Left lobe of liver (tissue), 2 donors: ENCODE results near the gene UNC45A. TPM values are rescaled to one million over a fixed set of nuclear protein-coding genes. Genes with fewer than 3 reads are reported as not detected.
A peak's percentile ranks its signal among the peaks of the same experiment; 100 is the strongest.
"Not testable (repeated sequence)": the region's sequence is repeated elsewhere in the genome, so short reads cannot be mapped to it uniquely, and the experiment has no call there.

Experiments used
- ATAC-seq: fragments of 200-7000 bp; cut with Tn5 transposase; one replicate; pipeline ENCODE4 v1.9.1; 2020; ENCODE audit warnings: mild to moderate bottlenecking, moderate library complexity
- DNase-seq: peaks from one replicate; pipeline ENCODE4 v3.0.0-alpha.2; 2020; ENCODE audit warnings: low spot score
- total RNA-seq: library from RNA; stranded (reverse); gene quantifications from one replicate; pipeline ENCODE4 v1.2.1, GENCODE V29; 2021
- donor health status: DM: no; HTN: no; CAD: no; lungs with moderate emphysema.
- donor health status: DM: no; HTN: yes; CAD: no.

UNC45A gene
- total RNA-seq, 1 donor from 2014 or later: 32.7 TPM

DNA sequence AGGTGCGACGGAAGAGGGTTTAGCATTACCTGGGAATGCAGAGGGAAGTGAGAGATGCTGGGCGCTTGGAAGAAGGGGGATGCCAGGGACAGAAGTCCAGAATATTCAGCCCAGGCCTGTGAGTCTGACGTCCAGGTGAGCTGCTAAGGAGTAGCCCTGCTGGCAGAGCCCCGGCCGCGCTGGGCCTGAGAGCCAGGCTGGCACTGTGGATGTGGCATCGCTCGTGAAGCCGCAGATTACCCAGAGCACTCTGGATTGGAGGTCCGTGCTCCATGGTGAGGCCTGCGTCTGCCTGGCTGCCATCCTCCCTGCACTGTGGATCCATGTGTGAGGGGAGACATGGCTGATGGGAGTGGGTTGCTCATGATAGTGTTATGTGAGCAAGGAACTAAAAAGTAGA, 17.5 kb upstream of the UNC45A start:
- DNase-seq (no peak), ATAC-seq (no peak)

DNA sequence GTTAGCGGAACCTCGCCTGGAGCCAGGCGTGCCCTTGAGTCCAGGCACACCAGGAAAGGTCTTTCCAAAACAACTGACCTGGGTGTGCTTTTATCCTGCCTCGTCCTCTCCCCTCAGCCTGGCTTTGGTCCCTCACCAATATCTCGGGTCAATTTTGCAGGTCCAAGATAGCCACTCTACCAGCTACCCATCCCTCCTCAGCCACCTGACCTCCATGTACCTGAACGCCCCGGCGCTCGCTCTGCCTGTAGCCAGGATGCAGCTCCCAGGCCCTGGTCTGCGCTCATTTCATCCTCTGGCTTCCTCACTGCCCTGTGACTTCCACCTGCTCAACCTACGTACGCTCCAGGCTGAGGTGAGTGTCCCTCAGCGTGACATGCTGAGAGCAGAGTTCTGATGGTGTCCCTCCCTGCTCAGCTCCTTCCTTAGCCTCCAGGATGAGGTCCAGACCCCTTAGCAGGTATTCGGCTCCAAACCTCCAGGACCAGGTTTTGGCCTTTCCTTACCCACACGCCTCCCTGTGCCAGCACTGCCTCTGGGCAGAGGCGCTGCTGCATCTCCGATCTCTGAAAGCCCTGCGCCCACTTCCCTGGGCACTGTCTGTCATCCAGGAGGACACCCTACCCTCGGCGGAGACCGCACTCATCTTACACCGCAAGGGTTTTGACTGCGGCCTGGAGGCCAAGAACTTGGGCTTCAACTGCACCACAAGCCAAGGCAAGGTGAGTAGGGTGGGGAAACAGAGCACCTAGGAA, 16.9 kb upstream of the UNC45A start:
- no peak for DNase-seq
- ATAC-seq: no peak

DNA sequence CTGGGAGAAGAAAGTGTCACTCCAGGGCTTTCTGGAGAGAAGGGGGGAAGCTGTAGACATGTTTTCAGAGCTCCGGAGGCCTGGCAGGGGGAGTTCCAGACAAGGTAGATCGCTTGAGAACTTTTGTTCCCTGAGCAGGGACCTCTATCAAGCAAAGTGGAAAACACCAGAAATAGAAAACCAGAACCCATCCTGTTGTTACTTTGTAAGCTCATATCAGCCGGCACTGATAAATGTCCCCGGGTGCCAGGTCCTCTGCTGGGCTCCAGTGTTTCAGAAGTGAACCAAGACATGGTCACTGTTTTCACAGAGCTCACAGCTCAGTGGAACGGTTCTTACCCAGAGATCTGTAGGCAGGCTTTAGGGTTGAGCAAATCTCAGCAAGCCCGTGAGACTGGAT, 16.2 kb upstream of the UNC45A start:
- ATAC-seq (no peak), DNase-seq (no peak)

DNA sequence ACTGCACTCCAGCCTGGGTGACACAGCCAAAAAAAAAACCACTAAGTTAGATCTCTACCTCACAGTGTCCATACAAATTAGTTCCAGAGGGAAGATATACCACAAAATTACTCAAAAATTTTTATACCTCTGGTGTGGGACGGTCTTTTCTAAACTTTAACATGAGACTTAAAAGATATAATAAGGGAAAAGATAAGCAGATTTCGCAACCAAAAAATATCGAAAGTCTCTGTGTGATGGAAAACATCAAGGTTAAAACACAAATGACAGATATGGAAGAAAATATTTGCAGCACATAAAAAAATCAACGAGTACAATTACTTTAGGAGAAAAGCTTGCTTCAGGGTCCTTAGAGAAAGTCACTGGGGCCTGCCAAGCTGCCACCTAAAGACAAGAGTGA, 13.2 kb upstream of the UNC45A start:
- ATAC-seq: no peak
- DNase-seq: no peak

DNA sequence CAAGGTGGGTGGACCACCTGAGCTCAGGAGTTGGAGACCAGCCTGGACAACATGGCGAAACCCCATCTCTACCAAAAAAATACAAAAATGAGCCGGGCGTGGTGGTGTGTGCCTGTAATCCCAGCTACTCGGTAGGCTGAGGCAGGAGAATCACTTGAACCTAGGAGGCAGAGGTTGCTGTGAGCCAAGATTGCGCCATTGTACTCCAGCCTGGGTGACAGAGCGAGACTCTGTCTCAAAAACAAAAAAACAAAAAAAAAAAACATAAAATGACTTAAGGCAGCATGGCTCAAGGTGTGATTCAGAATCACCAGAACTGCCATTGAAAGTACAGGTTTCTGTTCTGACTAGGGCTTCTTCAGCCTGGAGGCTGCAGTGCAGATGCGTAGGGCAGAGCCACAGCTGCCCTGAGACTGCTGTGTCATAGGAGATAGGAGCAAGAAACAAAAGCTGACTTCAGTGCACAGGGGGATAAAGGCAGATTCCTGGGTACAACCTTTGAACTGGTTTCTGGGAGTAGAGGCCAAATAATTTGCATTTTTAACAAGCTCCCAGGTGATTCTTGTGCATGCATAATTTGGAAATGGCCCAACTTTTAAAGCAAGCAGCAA, 12.3 kb upstream of the UNC45A start:
- DNase-seq: not testable (repeated sequence)
- peak; percentile 41 for ATAC-seq

DNA sequence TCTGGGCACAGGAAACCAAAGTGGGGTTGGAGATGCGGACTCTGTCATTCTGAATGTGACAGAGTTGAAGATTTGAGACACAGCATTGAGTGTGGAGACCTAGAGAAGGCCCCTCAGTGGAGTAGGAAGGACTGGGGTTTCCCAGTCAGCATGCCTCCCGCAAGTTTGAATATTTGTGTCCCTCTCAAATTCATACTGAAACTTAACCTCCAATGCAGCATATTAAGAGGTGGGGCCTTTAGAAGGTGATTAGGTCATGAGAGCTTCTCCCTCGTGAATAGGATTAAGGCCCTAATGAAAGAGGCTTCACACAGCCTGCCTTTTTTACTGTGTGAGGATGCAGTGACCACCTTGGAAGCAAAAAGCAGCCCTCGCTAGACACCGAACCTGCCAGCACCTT, 10.7 kb upstream of the UNC45A start:
- DNase-seq (no peak), ATAC-seq (no peak)

DNA sequence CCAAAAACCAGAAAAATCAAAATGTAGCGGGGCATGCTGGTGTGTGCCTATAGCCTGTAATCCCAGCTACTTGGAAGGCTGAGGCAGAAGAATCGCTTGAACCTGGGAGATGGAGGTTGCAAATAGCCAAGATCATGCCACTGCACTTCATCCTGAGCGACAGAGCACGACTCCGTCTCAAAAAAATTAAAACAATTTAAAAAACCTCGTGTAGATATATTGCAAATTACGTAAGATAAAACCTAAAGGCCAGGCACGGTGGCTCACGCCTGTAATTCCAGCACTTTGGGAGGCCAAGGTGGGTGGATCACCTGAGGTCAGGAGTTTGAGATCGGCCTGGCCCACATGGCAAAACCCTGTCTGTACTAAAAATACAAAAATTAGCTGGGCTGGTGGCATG, 8.3 kb upstream of the UNC45A start:
- ATAC-seq, DNase-seq: not testable (repeated sequence)

DNA sequence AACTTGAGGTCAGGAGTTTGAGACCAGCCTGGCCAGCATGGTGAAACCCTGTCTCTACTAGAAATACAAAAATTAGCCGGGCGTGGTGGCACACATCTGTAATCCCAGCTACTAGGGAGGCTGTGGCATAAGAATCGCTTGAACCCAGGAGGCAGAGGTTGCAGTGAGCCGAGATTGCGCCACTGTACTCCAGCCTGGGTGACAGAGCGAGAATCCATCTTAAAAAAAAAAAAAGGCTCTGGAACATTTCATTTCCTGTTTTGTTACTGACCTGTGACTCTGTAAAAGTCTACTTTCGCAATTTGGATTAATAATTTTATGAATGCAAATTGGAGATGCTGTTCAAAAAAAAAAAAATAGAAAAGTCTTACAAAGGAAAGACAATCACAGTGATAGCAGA, 7.0 kb upstream of the UNC45A start:
- DNase-seq, ATAC-seq: not testable (repeated sequence)

DNA sequence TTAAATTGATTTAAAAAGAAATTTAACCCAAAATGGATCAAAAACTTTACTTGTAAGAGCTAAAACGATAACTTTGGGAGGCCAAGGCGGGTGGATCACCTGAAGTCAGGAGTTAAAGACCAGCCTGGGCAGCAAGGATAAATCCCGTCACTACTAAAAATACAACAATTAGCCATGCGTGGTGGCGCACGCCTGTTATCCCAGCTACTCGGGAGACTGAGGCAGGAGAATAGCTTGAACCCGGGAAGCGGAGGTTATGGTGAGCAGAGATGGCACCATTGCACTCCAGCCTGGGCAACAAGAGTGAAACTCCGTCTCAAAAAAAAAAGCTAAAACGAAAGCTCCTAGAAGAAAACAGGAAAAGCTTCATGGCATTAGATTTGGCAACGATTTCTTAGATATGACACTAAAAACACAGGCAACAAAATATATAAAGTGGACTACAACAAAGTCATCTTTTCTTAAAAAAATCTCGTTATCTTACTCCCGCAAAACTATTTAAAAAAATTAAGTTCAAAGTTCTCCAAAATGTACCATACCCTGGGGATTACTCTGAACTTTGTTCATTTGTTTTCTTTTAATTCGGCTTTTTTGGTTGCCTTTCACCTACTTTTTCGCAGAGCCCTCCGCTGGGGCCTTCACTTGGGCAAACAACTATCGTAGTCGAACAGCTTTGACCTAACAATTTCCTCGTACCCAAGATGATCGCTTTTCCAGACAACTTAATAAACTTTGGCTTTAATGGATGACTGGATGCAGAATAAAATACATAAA, 5.7 kb upstream of the UNC45A start:
- ATAC-seq: peak; percentile 1

DNA sequence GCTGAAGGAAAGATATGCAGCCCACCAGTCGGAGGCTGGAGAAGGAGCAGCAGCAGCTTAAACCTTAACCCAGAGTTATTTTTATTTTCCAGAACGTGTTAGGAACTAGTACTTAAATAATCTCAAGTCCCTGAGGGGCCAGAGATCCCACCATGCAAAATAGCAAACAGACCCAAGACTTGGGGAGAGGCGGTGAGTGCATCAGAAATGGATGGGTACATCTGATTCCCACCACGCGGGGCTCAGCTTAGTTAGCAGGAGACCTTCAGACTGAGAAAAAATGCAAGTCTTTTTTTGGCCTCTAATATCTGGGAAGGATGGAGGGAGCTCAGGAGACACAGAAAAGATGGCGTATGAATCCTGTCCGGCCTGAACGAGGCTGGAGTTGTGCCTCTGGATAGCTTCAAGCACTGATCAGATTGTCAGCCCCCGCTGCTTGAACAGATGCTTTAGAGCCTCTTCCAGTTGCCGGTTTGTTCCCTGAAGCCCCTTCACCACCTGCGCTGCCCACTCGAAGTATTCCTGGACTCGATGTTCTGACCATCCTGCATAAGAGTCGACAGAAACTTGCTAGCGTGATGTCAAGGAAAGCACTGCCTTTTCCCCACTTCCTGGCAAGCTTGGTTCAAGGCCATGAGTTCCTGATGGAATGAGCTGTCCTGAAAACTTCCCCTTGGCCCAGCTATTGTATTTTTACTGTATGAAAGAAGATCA, 4.1 kb upstream of the UNC45A start:
- ATAC-seq: no peak
- no peak for DNase-seq

More for the DNA sequence above, 5.7 kb upstream of the UNC45A start:
- no peak for DNase-seq

DNA sequence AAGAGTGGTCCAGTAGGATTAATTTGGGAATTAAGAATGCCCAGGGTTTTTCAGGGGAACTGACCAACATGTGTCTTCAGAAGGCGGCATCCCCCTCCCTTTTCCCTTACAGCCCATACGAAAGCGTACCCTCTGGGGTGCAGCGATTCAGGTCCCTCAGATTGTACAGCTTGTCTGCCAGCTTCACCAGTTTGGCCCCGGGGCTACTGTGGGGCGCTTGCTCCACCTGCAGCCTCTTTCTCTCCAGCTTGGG, 3.6 kb upstream of the UNC45A start:
- no peak for DNase-seq
- no peak for ATAC-seq

DNA sequence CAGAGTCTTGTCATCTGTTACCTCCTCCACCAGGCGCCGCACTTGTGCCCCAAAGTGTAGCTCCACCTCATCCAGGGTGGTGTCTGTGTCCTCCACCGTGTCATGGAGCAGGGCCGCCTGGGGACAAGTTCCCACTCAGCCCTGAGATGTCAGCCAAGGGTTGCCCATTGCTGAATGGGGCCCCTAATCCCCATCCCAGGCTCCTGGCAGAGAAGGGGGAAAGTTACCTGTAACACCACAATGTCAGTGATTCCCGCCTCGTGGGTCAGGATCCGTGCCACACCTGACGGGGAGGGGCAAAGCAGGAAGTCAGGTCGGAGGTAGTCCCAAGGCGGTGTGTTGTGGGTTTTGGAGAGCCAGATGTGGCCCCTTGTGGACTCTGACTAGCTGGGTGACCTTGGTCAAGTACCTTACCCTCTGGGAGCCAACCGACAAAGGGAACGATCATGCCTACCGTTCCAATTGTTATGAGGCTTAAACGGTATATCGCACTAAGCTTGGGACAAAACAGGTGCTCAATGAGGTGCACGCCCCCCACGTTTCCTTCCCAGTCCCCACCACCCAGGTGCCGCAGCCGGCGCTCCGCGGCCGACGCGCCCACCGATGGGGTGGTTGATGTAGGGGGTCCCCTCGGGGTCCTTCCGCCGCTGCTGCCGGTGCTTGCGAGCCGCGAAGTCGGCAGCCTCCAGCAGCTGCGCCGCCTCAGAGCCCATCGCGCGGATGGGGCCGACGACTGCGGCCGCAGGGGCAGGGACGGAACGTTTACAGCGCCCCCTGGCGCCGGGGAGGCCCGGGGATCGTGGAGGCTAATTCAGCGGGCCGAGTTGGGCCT, 3.0 kb upstream of the UNC45A start, which contains the start of gene HDDC3:
Gene HDDC3, minus strand, starts transcription at position 722 of the 832 bp plus-strand sequence. Its CDS starts 9 bp downstream, at position 713.
- ATAC-seq: peak; percentile 71
- DNase-seq: peak; percentile 91

DNA sequence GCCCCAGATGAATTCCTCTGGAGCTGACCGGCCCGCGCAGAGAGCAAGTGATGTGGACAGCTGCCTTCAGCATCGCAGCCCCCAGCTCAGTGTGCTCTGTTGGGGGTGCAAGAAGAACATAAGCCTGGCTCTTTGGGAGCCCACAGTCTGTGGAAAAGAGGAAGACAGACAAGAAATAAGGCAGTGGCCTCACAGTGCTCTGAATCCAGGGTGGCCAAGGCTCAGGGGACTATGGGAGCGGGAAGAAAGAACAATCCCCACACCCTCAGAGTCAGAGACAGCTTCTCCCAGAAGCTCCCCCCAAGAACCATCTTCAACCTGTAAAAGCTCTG, 2.5 kb upstream of the UNC45A start:
- DNase-seq (no peak), ATAC-seq (no peak)

DNA sequence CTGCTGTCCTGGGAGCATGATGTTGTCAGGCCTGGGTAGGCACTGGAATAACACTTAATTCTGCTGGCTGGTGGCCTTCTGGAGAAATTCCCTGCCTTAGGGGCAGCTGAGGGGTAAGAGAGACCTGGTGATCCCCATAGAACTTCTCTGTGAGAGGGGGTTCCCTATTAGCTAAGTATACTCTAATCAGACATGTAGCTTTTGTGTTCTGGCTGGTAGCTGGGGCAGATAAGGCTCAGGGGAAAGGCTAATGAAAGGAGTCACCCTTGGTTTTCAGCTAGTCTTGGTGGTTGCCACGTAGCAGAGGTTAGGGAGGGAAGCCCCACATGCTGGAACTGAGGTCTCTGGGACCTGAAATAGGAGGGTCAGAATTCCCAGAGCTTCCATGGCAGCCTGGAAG, 1.8 kb upstream of the UNC45A start:
- no peak for DNase-seq

DNA sequence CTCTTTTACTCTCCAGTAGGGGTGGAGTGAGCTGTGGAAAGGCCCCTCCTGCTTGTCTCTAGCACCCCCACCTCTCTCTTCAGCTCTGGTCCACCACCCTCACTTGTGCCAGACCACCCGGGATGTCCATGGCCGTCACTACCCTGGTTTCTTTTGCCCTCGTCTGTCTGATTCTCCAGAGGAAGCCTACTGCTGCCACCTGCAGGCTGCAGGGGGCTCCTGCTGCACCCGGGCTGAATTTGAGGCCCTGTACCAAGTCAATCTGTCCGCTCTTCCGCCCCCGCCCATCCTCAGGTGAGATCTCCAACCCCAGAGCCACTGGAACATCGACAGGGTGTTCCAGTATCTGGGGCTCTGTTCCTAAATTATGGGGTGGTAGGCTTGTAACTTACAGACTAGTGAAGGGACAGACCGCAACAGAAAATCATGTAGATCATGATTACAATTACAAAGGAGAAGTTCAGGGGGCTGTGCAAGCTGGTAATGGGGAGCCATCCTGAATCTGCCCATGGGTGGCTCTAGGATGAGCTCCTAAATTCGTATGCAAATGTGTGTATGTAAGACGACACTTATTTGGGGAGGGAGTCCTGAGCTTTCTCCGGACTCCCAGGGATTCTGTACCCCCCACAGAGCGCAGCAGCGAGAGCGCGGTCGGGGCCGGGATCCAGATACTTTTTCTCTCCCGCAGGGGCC, 683 bp upstream of the UNC45A start:
- peak; percentile 85 for DNase-seq

More for the DNA sequence above, 1.8 kb upstream of the UNC45A start:
- ATAC-seq: no peak

DNA sequence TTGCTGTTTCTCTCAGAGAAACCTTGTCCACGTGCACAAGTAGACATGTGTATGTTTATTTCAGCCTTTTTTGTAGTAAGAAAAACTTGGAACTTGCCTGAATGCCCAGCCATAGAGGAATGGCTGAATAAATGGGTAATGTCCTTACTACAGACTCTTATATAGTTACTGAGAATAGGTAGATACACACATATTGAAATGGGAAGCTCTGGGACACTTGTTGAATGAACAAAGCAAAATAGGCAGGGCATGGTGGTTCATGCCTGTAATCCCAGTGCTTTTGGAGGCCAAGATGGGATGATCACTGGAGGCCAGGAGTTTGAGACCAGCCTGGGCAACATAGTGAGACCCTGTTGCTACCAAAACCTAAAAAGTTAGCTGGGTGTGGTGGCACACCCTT, 1.7 kb downstream of the UNC45A start:
- no peak for DNase-seq

More for the DNA sequence above, 683 bp upstream of the UNC45A start:
- peak; percentile 56 for ATAC-seq

DNA sequence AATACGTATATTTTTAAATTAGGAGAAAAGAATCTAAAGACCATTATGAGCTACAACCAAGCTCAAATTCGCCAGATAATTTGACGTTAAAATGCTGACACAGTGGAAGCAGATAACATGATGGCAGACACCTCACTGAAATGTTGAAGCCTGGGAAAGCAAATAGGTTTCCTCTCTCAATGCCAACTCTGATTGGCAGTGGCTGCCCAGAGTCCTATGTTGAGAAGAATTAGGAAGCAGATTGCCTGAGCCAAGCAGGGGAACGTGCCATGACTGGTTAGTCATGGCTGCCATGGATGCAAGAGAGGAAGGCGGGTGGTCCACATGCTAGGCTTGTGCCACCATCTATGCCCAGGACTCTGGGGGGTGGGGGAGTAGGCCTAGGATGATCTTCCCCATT, 3.2 kb downstream of the UNC45A start:
- no peak for DNase-seq
- ATAC-seq: no peak

More for the DNA sequence above, 1.7 kb downstream of the UNC45A start:
- ATAC-seq: no peak

DNA sequence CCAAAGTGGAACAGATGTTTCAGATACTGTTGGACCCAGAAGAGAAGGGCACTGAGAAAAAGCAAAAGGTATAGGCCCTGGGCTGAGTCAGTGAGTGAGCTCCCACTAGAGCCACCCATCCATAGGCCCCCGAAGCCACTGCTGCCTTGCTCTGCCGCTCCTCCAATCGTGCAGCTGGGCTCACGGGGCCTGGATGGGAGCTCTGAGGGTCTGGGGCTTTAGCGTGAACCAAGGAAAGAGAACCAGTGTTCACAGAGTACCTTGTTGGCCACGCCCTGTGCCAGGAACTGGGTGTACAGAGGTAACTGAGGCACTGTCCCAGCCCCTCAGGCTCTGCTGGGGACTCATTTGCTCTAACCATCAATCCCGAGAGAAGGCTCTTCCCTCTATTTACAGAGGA, 4.7 kb downstream of the UNC45A start:
- DNase-seq (no peak), ATAC-seq (no peak)

DNA sequence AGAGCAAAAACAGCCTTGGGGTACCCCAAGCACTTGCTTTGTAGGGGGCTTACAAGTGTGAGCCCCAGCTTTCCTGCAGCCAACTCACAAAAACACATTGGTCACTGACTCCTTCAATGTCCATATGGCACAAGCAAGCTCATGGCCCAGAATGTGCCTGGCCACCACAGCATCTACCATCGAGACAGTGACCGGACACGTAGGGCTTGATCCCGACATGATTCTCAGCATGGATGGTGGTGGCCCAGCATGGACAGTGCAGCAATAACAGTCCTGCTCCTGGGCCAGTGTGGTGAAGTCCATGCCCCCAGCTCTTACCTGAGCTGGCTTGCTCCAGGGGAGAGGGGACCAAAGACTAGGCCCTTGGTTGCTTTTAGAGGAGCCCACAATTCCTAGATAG, 6.0 kb downstream of the UNC45A start:
- no peak for ATAC-seq
- no peak for DNase-seq
